Right atrium auricular region (tissue), 2 donors: Measurements from ENCODE around the gene BEGAIN. TPM values are rescaled to one million over a fixed set of nuclear protein-coding genes. Genes with fewer than 3 reads are reported as not detected.

Experiments used
- DNase-seq: peaks from one replicate; pipeline ENCODE4 v3.0.0-alpha.2; 2019; ENCODE audit warnings: low spot score
- H3K27ac ChIP-seq, 2 donors: fragments of 200-600 bp; sonication (generic); 1 replicate in 1 of 2; 2 replicates in 1 of 2; pipeline ENCODE4 v1.5.1; 2016 to 2019
- H3K27me3 ChIP-seq, 2 donors: fragments of 200-600 bp; sonication (generic); one replicate each; pipeline versions ENCODE4 v1.5.1 to v1.6.0; 2017 to 2019
- H3K36me3 ChIP-seq: fragments of 200-600 bp; sonication (generic); one replicate; pipeline ENCODE4 v1.5.1; 2016
- H3K4me1 ChIP-seq, 2 donors: fragments of 200-600 bp; sonication (generic); one replicate each; pipeline versions ENCODE4 v1.5.1 to v1.6.0; 2017 to 2019
- H3K4me3 ChIP-seq, 2 donors: fragments of 200-600 bp; sonication (generic); 1 replicate in 1 of 2; 2 replicates in 1 of 2; pipeline ENCODE4 v1.5.1; 2017 to 2019; ENCODE audit warnings: mild to moderate bottlenecking in 1 of 2, moderate library complexity in 1 of 2
- H3K9me3 ChIP-seq, 2 donors: fragments of 200-600 bp; sonication (generic); one replicate each; pipeline ENCODE4 v1.5.1; 2019
- total RNA-seq, 2 donors: library from RNA; depleted of rRNA; stranded (reverse); fragments of >200 nt; gene quantifications; one replicate each; pipeline ENCODE4 v1.1.0, GENCODE V29; 2016
- TF ChIP-seq, protein P1 (sequence below), 2 donors: fragments of 200-600 bp; sonication (generic); IDR thresholded peaks; one replicate each; pipeline ENCODE4 v1.5.1; 2019; ENCODE audit warnings: antibody characterized with exemption in 2 of 2

Gene BEGAIN
- total RNA-seq, 2 donors from 2014 or later = 0.93 to 5.7 TPM

- Histone ChIP-seq H3K4me1 (no peaks in the 10 kb centered on the region), H3K9me3 (no peaks in the 10 kb centered on the region), H3K4me3 (no peak overlapping the region), H3K27ac (no peak overlapping the region), H3K27me3 (no peaks in the 10 kb centered on the region), H3K36me3 (no peaks in the 10 kb centered on the region)
- no peak for DNase-seq
- TF ChIP-seq, protein P1, sequence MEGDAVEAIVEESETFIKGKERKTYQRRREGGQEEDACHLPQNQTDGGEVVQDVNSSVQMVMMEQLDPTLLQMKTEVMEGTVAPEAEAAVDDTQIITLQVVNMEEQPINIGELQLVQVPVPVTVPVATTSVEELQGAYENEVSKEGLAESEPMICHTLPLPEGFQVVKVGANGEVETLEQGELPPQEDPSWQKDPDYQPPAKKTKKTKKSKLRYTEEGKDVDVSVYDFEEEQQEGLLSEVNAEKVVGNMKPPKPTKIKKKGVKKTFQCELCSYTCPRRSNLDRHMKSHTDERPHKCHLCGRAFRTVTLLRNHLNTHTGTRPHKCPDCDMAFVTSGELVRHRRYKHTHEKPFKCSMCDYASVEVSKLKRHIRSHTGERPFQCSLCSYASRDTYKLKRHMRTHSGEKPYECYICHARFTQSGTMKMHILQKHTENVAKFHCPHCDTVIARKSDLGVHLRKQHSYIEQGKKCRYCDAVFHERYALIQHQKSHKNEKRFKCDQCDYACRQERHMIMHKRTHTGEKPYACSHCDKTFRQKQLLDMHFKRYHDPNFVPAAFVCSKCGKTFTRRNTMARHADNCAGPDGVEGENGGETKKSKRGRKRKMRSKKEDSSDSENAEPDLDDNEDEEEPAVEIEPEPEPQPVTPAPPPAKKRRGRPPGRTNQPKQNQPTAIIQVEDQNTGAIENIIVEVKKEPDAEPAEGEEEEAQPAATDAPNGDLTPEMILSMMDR (IDR thresholded peaks at IDR 0.05) = no peak
These were observed 31.6 kb downstream of the BEGAIN start for GRCh38 chr14:100555436-100556139.

DNA sequence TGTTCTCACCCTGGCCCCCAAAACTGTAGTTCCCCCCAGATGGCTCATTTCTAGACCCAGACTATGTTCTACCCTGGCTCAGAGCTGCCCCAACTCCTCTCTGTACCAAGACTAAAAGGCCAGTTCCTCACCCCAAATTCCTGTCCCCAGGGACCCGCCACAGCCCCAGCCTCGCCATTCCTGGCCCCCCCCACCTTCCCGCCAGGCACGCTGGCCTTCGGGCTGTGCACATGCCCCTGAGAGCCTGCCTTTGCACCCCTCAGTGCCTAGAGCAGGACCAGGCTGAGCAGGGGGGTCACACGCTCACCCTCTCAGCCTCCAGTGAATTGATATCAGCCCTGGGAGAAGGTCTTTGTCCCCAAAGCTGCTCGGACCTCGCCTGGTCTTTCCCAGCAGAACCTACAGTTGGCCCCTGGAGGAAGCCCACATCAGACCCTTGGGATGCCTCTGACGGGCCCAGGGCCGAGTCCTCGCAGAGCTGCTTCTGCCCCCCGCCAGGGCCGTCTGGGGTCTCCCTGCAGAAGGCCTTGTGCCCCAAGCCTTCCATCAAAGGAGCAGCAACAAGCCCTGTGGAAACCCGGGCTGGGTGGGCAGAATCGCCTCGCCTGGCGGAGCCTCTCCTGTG, 32.4 kb downstream of the BEGAIN start:
- Histone ChIP-seq H3K4me1 (no peaks in the 10 kb centered on the region), H3K27me3 (no peaks in the 10 kb centered on the region), H3K9me3 (no peaks in the 10 kb centered on the region), H3K27ac (no peak overlapping the region), H3K36me3 (no peaks in the 10 kb centered on the region), H3K4me3 (no peak overlapping the region)
- TF ChIP-seq, protein P1 (IDR thresholded peaks at IDR 0.05) = no peak
- no peak for DNase-seq

GRCh38 chr14:100554082-100554677, 33.0 kb downstream of the BEGAIN start:
- TF ChIP-seq, protein P1 (IDR thresholded peaks at IDR 0.05) = no peak
- Histone ChIP-seq H3K36me3 (no peaks in the 10 kb centered on the region), H3K4me1 (no peaks in the 10 kb centered on the region), H3K4me3 (no peak overlapping the region), H3K9me3 (no peaks in the 10 kb centered on the region), H3K27ac (no peak overlapping the region), H3K27me3 (no peaks in the 10 kb centered on the region)
- peak; percentile 81 for DNase-seq

DNA sequence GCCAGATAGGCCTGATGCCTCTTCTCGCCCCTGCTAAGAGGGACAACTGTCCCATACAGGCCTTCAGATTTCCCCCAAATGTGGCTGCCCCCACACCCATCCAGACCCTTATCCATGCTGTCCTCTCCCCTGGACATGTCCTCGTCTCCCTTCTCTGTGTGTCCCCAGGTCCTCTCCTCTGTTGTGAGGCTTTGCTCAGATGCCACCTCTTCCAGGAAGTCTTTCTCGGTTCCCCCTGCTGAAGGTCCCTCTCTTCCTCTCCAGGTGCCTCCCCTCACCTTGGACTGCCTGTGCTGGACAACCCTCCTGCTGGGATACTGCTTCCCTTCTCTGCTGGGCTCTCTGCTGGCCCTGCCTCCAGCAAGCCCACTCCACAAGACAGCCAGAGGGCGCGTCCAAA, 33.7 kb downstream of the BEGAIN start:
- Histone ChIP-seq H3K36me3 (no peaks in the 10 kb centered on the region), H3K27ac (no peak overlapping the region), H3K27me3 (no peaks in the 10 kb centered on the region), H3K9me3 (no peaks in the 10 kb centered on the region), H3K4me3 (no peak overlapping the region), H3K4me1 (no peaks in the 10 kb centered on the region)
- TF ChIP-seq, protein P1 (IDR thresholded peaks at IDR 0.05) = no peak
- no peak for DNase-seq

DNA sequence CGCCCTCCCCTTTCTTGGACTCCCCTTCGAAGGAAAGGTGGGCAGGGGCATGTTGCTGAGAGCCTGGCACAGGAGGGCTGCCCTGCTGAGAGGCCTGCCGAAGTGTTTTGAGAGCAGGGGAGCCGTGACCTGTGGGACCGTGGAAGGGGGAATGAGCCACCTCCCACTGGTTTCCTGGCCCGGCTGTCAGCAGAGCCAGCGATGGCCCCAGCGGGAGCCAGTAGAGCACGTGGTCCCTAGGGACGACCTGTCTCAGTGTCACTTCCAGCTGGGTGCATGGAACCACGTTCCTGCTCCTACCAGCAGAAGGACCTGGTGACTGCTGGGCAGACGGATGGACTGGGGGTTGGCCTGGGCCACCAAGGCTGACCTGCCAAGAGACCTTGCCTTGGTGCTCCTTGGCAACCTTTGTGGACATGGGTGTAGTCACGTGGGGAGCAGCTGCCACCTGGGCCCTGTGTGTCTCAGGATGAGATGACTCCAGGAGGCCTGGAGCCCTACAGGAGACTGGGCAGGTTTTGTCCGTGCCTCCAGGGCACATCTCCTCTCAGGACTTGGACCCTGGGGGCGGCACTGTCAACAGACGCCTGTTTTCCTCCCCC, 34.6 kb downstream of the BEGAIN start:
- no peak for DNase-seq
- no peaks in the 10 kb centered on the region for H3K4me1 ChIP-seq
- no peak overlapping the region for H3K27ac ChIP-seq

More for the DNA sequence above, 34.6 kb downstream of the BEGAIN start:
- TF ChIP-seq, protein P1 (IDR thresholded peaks at IDR 0.05) = no peak
- Histone ChIP-seq H3K4me3 (no peak overlapping the region), H3K9me3 (no peaks in the 10 kb centered on the region), H3K27me3 (no peaks in the 10 kb centered on the region), H3K36me3 (no peaks in the 10 kb centered on the region)
